Chondrocyte (in vitro differentiated cells): ENCODE measurements around the gene BBX. TPM values are rescaled to one million over a fixed set of nuclear protein-coding genes. Genes with fewer than 3 reads are reported as not detected.

Experiments used
- DNase-seq: peaks from one replicate; pipeline ENCODE4 v3.0.0; 2021; ENCODE audit warnings: mixed read lengths, low spot score
- H3K27ac Mint-ChIP-seq: one replicate; pipeline ENCODE4 v1.8.0; 2021; ENCODE audit warnings: mild to moderate bottlenecking, moderate library complexity, mixed read lengths; ENCODE audit not compliant: unreplicated experiment
- H3K27me3 Mint-ChIP-seq: 2 replicates; pipeline ENCODE4 v1.8.0; 2021; ENCODE audit warnings: low read depth, mixed read lengths
- H3K36me3 Mint-ChIP-seq: 2 replicates; pipeline ENCODE4 v1.8.0; 2021; ENCODE audit warnings: low read depth, mixed read lengths
- H3K4me1 Mint-ChIP-seq: 2 replicates; pipeline ENCODE4 v1.8.0; 2021; ENCODE audit warnings: low read depth, mild to moderate bottlenecking, mixed read lengths
- H3K4me3 Mint-ChIP-seq: one replicate; pipeline ENCODE4 v1.8.0; 2021; ENCODE audit warnings: mild to moderate bottlenecking, moderate library complexity, mixed read lengths; ENCODE audit not compliant: unreplicated experiment
- H3K9me3 Mint-ChIP-seq: 2 replicates; pipeline ENCODE4 v1.8.0; 2021; ENCODE audit warnings: low read depth, mixed read lengths
- total RNA-seq: library from RNA; stranded (reverse); gene quantifications from 3 replicates; pipeline ENCODE4 v1.2.1, GENCODE V29; 2021
- TF ChIP-seq, protein P1 (sequence below): fragments of 200-600 bp; sonication (generic); IDR thresholded peaks from 2 replicates; pipeline ENCODE4 v1.5.0; 2021; ENCODE audit warnings: antibody characterized with exemption, mild to moderate bottlenecking, moderate library complexity

BBX gene
- total RNA-seq, 1 donor from 2014 or later: 69.6 TPM

DNA sequence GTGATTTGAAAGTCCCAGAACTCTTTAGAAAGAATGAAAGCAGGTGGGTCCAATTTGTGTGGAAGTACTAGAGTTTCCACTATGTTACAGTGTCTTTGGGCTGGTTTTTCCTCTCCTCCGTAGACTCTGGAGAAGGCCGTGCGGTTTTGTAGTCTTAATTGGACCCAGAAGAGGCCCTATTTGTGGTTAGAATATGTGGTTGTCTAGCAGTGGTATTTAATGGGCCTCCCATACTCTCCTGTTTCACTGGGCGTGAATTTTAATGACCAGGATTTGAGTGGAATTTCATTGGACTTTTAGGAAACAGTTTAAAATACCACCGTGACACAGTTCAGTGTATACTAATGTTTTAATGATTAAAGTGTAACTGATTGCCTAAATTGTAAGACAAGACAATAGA lies 182.3 kb downstream of the BBX start:
- no peak for DNase-seq
- Mint-ChIP-seq H3K36me3 (no peaks in the 10 kb centered on the region), H3K9me3 (no peaks in the 10 kb centered on the region), H3K4me3 (no peak overlapping the region), H3K27ac (peak overlapping the region; percentile 72), H3K4me1 (peaks cover 16% of the 10 kb centered on the region), H3K27me3 (no peaks in the 10 kb centered on the region)
- TF ChIP-seq, protein P1, sequence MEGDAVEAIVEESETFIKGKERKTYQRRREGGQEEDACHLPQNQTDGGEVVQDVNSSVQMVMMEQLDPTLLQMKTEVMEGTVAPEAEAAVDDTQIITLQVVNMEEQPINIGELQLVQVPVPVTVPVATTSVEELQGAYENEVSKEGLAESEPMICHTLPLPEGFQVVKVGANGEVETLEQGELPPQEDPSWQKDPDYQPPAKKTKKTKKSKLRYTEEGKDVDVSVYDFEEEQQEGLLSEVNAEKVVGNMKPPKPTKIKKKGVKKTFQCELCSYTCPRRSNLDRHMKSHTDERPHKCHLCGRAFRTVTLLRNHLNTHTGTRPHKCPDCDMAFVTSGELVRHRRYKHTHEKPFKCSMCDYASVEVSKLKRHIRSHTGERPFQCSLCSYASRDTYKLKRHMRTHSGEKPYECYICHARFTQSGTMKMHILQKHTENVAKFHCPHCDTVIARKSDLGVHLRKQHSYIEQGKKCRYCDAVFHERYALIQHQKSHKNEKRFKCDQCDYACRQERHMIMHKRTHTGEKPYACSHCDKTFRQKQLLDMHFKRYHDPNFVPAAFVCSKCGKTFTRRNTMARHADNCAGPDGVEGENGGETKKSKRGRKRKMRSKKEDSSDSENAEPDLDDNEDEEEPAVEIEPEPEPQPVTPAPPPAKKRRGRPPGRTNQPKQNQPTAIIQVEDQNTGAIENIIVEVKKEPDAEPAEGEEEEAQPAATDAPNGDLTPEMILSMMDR: no peak

DNA sequence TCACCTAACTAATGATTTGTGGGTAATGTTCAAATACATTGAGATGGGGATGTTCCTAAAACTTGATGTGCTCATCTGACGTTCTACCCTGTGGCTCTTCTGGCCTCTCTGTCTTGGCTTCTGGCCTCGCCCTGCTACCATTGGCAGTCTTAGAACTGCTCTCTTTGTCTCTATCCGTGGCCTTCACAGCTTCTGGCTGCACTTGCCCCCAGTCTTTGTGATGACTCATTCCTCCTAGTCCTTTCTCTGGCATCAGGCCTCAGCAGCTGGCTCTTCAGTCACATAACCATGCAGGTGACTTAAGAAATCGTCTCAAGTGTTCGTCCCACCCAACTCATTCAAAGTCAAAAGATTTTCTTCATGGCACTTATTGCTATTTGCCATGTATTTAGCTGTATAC lies 188.1 kb downstream of the BBX start:
- no peak overlapping the region for H3K4me3 Mint-ChIP-seq

DNA sequence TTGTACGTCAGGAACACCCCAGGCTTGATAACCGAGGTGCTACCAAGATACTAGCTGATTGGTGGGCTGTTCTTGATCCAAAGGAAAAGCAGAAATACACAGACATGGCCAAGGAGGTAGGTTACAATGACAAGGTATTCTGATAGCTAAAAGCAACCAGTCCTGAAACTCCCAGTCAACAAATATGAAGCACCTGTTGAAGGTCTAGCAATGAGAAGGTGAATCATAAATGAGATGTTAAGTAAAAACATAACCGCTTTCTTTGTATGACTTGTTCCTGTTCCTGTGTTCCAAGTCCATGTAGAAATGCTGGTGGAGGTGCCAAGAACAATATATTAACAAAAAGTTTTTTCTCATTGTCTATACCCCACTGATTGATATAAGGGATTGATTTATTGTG lies 194.0 kb downstream of the BBX start:
- Mint-ChIP-seq H3K27ac (no peak overlapping the region), H3K4me1 (peaks cover 7% of the 10 kb centered on the region)
- TF ChIP-seq, protein P1: no peak

More for the DNA sequence above, 188.1 kb downstream of the BBX start:
- peaks cover 4% of the 10 kb centered on the region for H3K4me1 Mint-ChIP-seq
- H3K36me3 Mint-ChIP-seq: peaks cover 20% of the 10 kb centered on the region
- TF ChIP-seq, protein P1: no peak
- H3K9me3 Mint-ChIP-seq: no peaks in the 10 kb centered on the region
- no peak for DNase-seq
- H3K27me3 Mint-ChIP-seq: no peaks in the 10 kb centered on the region
- H3K27ac Mint-ChIP-seq: no peak overlapping the region

DNA sequence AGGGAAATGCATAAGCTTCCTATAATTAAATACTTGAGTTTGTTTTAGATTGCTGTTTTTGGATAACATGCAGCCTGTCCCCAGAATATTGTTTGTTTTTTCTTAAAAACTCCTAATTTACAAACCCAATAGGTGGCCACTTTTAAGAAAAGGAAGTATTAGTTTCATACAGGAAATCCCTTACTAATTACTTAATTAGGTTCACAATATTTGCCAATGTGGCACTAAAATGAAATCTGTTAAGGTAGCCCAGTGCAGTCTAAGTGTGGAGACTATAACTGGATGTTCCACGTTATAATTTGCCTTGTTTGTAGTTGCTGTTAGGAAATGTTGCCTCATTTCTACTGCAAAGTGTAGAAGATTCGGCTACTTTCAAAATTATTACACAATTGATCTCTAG lies 195.8 kb downstream of the BBX start:
- Mint-ChIP-seq H3K36me3 (peaks cover 13% of the 10 kb centered on the region), H3K9me3 (no peaks in the 10 kb centered on the region), H3K4me3 (no peak overlapping the region), H3K27ac (no peak overlapping the region), H3K27me3 (no peaks in the 10 kb centered on the region), H3K4me1 (peaks cover 7% of the 10 kb centered on the region)
- TF ChIP-seq, protein P1: no peak
- no peak for DNase-seq

More for the DNA sequence above, 194.0 kb downstream of the BBX start:
- H3K36me3 Mint-ChIP-seq: peaks cover 21% of the 10 kb centered on the region
- DNase-seq: no peak
- H3K27me3 Mint-ChIP-seq: no peaks in the 10 kb centered on the region
- no peak overlapping the region for H3K4me3 Mint-ChIP-seq
- no peaks in the 10 kb centered on the region for H3K9me3 Mint-ChIP-seq

DNA sequence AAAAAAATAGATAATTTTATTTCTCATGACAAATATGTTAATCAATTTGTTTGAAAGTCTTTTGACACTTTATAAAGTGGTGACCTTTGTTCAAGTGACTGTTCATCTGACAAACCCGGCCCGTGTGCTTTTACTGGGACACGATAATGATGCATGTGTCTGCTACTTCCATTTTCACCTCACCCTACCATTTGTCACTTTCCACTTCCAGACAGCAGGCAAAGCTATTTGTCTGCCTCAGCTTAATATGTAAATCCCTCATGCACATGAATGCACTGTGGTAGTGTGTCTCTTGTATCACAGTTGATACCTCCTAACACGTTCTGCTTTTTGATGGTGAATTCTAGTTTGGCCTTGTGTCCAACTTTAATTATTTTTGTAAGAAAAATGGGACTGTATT lies 204.3 kb downstream of the BBX start:
- no peak overlapping the region for H3K4me3 Mint-ChIP-seq
- no peaks in the 10 kb centered on the region for H3K4me1 Mint-ChIP-seq
- TF ChIP-seq, protein P1: no peak
- H3K36me3 Mint-ChIP-seq: peaks cover 10% of the 10 kb centered on the region
- H3K9me3 Mint-ChIP-seq: no peaks in the 10 kb centered on the region
- DNase-seq: no peak
- no peaks in the 10 kb centered on the region for H3K27me3 Mint-ChIP-seq
- H3K27ac Mint-ChIP-seq: no peak overlapping the region
